Breast epithelium (tissue), 4 donors: Measurements from ENCODE around the gene NDUFS8. TPM values are rescaled to one million over a fixed set of nuclear protein-coding genes. Genes with fewer than 3 reads are reported as not detected.

Source experiments
- DNase-seq, 2 donors: peaks; one replicate each; pipeline ENCODE4 v3.0.0-alpha.2; 2019; ENCODE audit warnings: low spot score in 2 of 2
- H3K27ac ChIP-seq, 2 donors: fragments of 200-600 bp; sonication (generic) in 1 of 2; one replicate each; pipeline ENCODE4 v1.5.1; 2016 to 2019; ENCODE audit warnings: mild to moderate bottlenecking in 1 of 2
- H3K27me3 ChIP-seq, 2 donors: fragments of 200-600 bp; sonication (generic) in 1 of 2; one replicate each; pipeline versions ENCODE4 v1.5.1 to v1.6.0; 2017 to 2019; ENCODE audit warnings: control low read depth in 1 of 2, mild to moderate bottlenecking in 1 of 2
- H3K36me3 ChIP-seq: fragments of 200-600 bp; one replicate; pipeline ENCODE4 v1.5.1; 2019
- H3K4me1 ChIP-seq, 2 donors: fragments of 200-600 bp; sonication (generic); one replicate each; pipeline ENCODE4 v1.5.1; 2016 to 2019; ENCODE audit warnings: control low read depth in 1 of 2
- H3K4me3 ChIP-seq, 3 donors: fragments of 200-600 bp; sonication (generic); 1 replicate in 2 of 3; 2 replicates in 1 of 3; pipeline ENCODE4 v1.5.1; 2016 to 2019; ENCODE audit warnings: mild to moderate bottlenecking in 3 of 3, moderate library complexity in 2 of 3
- H3K9me3 ChIP-seq, 2 donors: fragments of 200-600 bp; sonication (generic) in 1 of 2; one replicate each; pipeline ENCODE4 v1.5.1; 2016 to 2019; ENCODE audit warnings: control low read depth in 1 of 2
- POLR2A ChIP-seq: fragments of 450-650 bp; IDR thresholded peaks from one replicate; pipeline ENCODE4 v1.6.1; 2016; ENCODE audit warnings: antibody characterized with exemption, mild to moderate bottlenecking, moderate library complexity
- POLR2AphosphoS5 ChIP-seq, 3 donors: sonication (generic); formaldehyde crosslinking; IDR thresholded peaks; one replicate each; pipeline ENCODE4 v1.6.1; 2017; ENCODE audit warnings: antibody characterized with exemption in 3 of 3
- intact Hi-C: fragments of 100-400 bp; cut with DNase I; formaldehyde crosslinking; loops from one replicate; pipeline ENCODE4 v1.15.1; 2023; ENCODE audit warnings: low total_unique reads
- total RNA-seq, 3 donors: library from RNA; depleted of rRNA; stranded (reverse); fragments of >200 nt; gene quantifications; one replicate each; pipeline ENCODE4 v1.1.0, GENCODE V29; 2016
- TF ChIP-seq, protein P1 (sequence below), 3 donors: fragments of 450-650 bp; IDR thresholded peaks; one replicate each; pipeline ENCODE4 v1.5.1; 2016 to 2017; ENCODE audit warnings: antibody characterized with exemption in 3 of 3, mild to moderate bottlenecking in 3 of 3, moderate library complexity in 3 of 3

The NDUFS8 gene
- total RNA-seq, 3 donors from 2014 or later, result 105 to 117 (median 117) TPM

DNA sequence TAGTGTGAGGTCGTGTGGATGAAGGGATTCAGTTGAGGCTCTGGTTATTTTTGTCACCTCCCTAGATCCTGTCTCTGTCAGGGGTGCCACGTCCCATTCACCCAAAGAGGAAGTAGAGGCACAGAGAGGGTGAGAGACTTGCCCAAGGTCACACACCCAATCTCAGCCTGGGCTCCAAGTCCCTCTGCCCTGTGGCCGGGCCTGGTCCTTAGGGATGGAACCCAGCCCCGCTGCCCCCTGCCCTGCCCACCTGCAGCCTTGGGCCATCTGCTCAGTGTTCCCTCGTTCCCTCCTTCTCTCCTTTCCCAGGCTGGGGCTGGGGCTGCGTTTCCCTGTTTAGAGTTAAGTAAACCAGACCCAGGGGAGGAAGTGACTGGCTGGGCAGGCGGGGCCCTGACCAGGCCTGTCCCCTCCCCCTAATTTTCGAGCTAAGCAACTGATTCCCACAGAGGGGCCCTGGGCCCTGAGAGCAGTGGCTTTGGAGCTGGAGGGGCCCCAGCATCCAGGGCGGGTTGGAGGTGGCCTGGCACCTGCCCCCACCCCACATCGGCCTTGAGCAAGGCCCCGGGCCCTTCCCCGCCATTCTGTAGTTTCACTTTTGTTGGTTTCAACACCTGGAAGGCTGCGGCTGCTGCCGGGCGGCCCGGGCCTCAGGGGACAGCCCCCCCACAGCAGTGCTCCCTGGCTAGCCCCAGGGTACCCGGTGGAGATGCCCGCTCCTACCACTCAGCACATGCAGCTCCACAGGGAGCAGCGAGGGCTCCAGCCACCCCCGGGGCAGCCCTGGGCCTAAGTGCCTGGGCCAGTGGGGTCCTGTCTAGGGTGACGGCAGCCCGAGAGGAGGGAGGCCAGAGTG, 9.8 kb downstream of the NDUFS8 start:
- TF ChIP-seq POLR2A (no peak), POLR2AphosphoS5 (IDR thresholded peaks at IDR 0.05) (peak in 1 of 3 donors; percentile 44)
- TF ChIP-seq, protein P1, sequence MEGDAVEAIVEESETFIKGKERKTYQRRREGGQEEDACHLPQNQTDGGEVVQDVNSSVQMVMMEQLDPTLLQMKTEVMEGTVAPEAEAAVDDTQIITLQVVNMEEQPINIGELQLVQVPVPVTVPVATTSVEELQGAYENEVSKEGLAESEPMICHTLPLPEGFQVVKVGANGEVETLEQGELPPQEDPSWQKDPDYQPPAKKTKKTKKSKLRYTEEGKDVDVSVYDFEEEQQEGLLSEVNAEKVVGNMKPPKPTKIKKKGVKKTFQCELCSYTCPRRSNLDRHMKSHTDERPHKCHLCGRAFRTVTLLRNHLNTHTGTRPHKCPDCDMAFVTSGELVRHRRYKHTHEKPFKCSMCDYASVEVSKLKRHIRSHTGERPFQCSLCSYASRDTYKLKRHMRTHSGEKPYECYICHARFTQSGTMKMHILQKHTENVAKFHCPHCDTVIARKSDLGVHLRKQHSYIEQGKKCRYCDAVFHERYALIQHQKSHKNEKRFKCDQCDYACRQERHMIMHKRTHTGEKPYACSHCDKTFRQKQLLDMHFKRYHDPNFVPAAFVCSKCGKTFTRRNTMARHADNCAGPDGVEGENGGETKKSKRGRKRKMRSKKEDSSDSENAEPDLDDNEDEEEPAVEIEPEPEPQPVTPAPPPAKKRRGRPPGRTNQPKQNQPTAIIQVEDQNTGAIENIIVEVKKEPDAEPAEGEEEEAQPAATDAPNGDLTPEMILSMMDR (IDR thresholded peaks at IDR 0.05), result no peak
- intact Hi-C loops, result no loop called here
- DNase-seq, result no peak
- no peaks in the 10 kb centered on the region for H3K9me3 ChIP-seq
- peak overlapping the region; percentile 68 to 79 (median 69) for H3K4me3 ChIP-seq
- H3K27me3 ChIP-seq, result no peaks in the 10 kb centered on the region
- peaks cover 12 to 20% of the 10 kb centered on the region in 2 donors for H3K4me1 ChIP-seq
- no peaks in the 10 kb centered on the region for H3K36me3 ChIP-seq
- peak overlapping the region; percentile 88 to 92 for H3K27ac ChIP-seq

- H3K4me3 ChIP-seq, result peak overlapping the region; percentile 68 to 79 (median 69)
- no peaks in the 10 kb centered on the region for H3K27me3 ChIP-seq
- DNase-seq, result no peak
- H3K9me3 ChIP-seq, result no peaks in the 10 kb centered on the region
- H3K27ac ChIP-seq, result peak overlapping the region; percentile 88 to 92
- intact Hi-C loops, result no loop called here
- H3K36me3 ChIP-seq, result no peaks in the 10 kb centered on the region
- peaks cover 12 to 20% of the 10 kb centered on the region in 2 donors for H3K4me1 ChIP-seq
- TF ChIP-seq POLR2A (no peak), POLR2AphosphoS5 (IDR thresholded peaks at IDR 0.05) (no peak)
- TF ChIP-seq, protein P1 (IDR thresholded peaks at IDR 0.05), result no peak
Measured at GRCh38 chr11:68040957-68041591, 10.6 kb downstream of the NDUFS8 start.

DNA sequence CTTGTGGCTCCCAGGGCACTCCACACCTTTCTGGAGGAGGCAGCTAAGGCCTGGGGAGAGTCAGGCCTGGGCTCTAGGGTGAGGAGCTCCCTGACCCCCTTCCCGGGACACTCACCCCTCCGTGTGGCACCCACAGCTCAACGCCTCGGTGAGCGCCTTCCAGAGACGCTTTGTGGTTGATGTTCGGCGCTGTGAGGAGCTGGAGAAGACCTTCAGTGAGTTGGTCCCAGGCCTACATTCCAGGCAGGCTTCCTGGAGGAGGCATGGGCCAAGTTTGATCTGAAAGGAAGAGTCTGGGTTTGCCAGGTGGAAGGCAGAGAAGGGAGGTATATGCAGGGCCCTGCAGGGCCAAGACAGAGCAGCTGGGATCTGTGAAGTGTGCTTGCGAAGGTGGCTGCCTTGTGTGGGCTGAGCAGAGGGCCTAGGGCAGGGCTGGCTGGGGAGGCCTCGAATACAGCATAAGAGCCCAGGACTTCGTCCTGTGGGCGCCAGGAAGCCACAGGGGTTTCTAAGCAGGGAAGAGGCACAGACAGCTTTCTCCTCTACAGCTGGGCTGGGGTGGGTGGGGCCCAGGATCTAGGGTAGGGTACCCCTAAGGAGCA, 11.2 kb downstream of the NDUFS8 start:
- peak overlapping the region; percentile 88 to 92 for H3K27ac ChIP-seq
- H3K4me1 ChIP-seq, result peaks cover 12 to 18% of the 10 kb centered on the region in 2 donors
- intact Hi-C loops, result no loop called here
- H3K36me3 ChIP-seq, result no peaks in the 10 kb centered on the region
- H3K9me3 ChIP-seq, result no peaks in the 10 kb centered on the region
- no peak for DNase-seq
- H3K4me3 ChIP-seq, result no peak overlapping the region
- no peaks in the 10 kb centered on the region for H3K27me3 ChIP-seq
- TF ChIP-seq, protein P1 (IDR thresholded peaks at IDR 0.05), result no peak
- TF ChIP-seq POLR2A, result no peak
- TF ChIP-seq POLR2AphosphoS5 (IDR thresholded peaks at IDR 0.05), result no peak

DNA sequence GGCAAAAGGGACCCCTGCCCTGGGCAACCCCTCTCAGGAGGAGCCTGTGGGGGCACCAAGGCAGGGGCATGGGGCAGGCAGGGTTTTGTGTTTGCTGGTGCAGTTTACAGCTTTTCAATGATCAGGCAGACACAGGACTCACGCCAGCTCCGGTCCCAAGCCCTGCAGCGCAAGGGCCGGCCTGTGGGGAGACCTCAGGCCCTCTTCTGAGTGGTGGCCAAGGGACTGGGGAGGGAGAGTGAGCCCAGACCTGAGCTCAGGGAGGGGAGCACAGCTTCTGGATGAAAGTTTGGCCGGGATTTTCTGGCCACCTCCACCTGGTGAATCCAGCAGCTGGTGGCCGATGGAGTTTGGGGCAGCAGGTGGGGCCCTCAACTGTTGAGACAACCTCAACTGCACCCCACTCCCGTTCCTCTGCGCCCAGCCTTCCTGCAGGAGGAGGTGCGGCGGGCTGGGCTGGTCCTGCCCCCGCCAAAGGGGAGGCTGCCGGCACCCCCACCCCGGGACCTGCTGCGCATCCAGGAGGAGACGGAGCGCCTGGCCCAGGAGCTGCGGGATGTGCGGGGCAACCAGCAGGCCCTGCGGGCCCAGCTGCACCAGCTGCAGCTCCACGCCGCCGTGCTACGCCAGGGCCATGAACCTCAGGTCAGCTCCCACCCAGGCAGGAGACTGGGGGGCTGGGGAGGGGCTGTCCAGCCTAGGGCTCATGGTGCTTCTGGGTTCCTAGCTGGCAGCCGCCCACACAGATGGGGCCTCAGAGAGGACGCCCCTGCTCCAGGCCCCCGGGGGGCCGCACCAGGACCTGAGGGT, 11.9 kb downstream of the NDUFS8 start:
- Histone ChIP-seq H3K9me3 (no peaks in the 10 kb centered on the region), H3K4me1 (peaks cover 12 to 15% of the 10 kb centered on the region in 2 donors), H3K27me3 (no peaks in the 10 kb centered on the region), H3K27ac (peak overlapping the region in 1 of 2 donors; percentile 88), H3K36me3 (no peaks in the 10 kb centered on the region), H3K4me3 (no peak overlapping the region)
- TF ChIP-seq POLR2A (no peak), POLR2AphosphoS5 (IDR thresholded peaks at IDR 0.05) (no peak)
- TF ChIP-seq, protein P1 (IDR thresholded peaks at IDR 0.05), result no peak
- intact Hi-C loops, result no loop called here
- no peak for DNase-seq
